Anterior cingulate cortex (tissue), 58 donors: ENCODE measurements around the gene PABPC1L.

Source experiments
- DNase-seq, 58 donors: peaks; one replicate each; lab custom pipeline; 2025; lab: John Stamatoyannopoulos, UW

PABPC1L gene

GRCh38 chr20:44897133-44897532, 12.7 kb upstream of the PABPC1L start:
- no peak for DNase-seq

GRCh38 chr20:44900231-44900854, 9.5 kb upstream of the PABPC1L start:
- DNase-seq: no peak

- peak in 16 of 58 donors; percentile 2 to 70 (median 22) for DNase-seq
Measured at GRCh38 chr20:44901974-44902373, 7.9 kb upstream of the PABPC1L start.

GRCh38 chr20:44904377-44904776, 5.5 kb upstream of the PABPC1L start:
- no peak for DNase-seq

- DNase-seq: no peak
Measured at GRCh38 chr20:44908987-44909871, 631 bp upstream of the PABPC1L start.

- DNase-seq: no peak
Measured at GRCh38 chr20:44910690-44911262, 916 bp downstream of the PABPC1L start.

GRCh38 chr20:44911264-44911921, 1.5 kb downstream of the PABPC1L start:
- peak in 1 of 58 donors; percentile 4 for DNase-seq

GRCh38 chr20:44912189-44912588, 2.3 kb downstream of the PABPC1L start:
- DNase-seq: no peak

GRCh38 chr20:44914924-44915323, 5.1 kb downstream of the PABPC1L start:
- no peak for DNase-seq

GRCh38 chr20:44916586-44916985, 6.7 kb downstream of the PABPC1L start:
- no peak for DNase-seq

GRCh38 chr20:44917399-44917798, 7.5 kb downstream of the PABPC1L start:
- DNase-seq: no peak

- DNase-seq: no peak
Measured at GRCh38 chr20:44918342-44918741, 8.5 kb downstream of the PABPC1L start.

- DNase-seq: no peak
Measured at GRCh38 chr20:44918761-44919160, 8.9 kb downstream of the PABPC1L start.

GRCh38 chr20:44921447-44921846, 11.6 kb downstream of the PABPC1L start:
- DNase-seq: no peak

- no peak for DNase-seq
Measured at GRCh38 chr20:44924541-44924940, 14.7 kb downstream of the PABPC1L start.

- DNase-seq: no peak
Measured at GRCh38 chr20:44928595-44928994, 18.7 kb downstream of the PABPC1L start.

- no peak for DNase-seq
Measured at GRCh38 chr20:44930517-44931168, 20.8 kb downstream of the PABPC1L start.

- no peak for DNase-seq
Measured at GRCh38 chr20:44931911-44932310, 22.1 kb downstream of the PABPC1L start.

- no peak for DNase-seq
Measured at GRCh38 chr20:44932916-44933315, 23.1 kb downstream of the PABPC1L start.

GRCh38 chr20:44936510-44936909, 26.6 kb downstream of the PABPC1L start:
- DNase-seq: no peak
